GM19468 (cell line): ENCODE measurements around the gene PLXND1.

Experiments
- ATAC-seq: cut with Tn5 transposase; IDR thresholded peaks from one replicate; pipeline ENCODE4 v1.9.1; 2021; ENCODE audit warnings: mild to moderate bottlenecking, moderate library complexity, moderate number of reproducible peaks; ENCODE audit not compliant: unreplicated experiment; ENCODE audit errors: extremely low read depth

The PLXND1 gene

DNA sequence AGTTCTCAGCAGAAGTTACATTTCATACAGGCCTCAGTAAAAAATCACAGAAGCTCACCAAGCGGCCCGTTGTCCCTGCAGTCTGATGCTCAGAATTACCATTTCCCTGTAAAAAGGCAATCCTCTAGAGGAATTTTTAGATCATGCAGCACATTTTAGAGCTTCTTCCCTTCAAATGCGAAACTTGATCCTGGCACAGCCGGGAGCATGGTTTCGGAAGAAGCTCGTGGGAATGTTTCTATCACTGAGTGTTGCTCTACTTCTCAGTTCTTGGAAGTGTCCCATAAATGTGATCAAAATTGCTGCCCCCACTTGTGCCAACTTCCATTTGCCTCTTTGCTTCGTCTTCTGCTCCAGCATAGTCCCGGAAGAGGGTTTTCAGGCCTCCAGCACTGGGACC, 67.3 kb downstream of the PLXND1 start:
- no peak for ATAC-seq

DNA sequence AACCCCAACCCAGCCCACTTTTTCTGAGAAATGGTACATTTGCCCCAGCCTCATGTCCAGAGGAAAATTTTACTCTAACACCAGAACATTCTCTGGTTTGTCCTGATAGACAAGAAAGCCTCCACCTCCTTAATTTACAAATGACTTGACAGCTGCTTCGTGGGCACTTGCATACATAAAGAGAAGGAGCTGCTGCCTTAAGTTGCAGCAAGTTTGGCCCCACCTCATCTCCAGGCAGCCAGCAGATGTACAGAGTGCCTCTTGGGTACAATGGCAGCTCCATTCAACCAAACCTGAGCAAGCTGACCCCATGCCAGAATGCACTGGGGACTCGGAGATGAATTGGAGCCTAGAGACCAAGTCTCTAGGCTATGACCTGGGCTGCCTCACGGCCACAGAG, 69.7 kb downstream of the PLXND1 start:
- ATAC-seq, result no peak

DNA sequence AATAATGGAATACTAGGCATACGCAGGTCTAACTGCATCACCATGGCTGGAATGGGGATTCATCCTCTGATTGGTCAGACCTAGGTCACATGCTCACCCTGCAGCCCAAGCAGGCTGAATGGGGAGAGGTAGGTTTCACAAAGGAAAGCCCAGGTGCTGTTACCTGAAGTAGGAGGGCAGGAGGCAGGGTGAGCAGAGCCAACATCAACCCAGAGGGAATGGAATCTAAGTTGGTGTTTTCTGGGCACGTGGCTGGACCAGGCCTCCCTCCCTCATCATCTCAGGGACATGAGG, 70.2 kb downstream of the PLXND1 start:
- no peak for ATAC-seq

DNA sequence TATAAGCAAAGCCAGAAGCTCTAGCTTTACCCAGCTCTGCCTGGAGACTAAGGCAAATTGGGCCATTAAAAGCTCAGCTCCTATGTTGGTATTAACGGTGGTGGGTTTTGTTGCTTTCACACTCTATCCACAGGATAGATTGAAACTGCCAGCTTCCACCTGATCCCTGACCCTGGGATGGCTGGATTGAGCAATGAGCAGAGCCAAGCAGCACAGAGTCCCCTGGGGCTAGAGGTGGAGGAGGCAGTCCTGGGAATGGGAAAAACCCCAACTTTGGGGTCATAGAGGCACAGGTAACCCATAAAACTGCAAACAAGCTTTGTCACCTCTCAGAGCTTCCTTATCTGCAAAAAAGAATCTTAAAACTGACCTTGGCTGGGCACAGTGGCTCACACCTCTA, 71.4 kb downstream of the PLXND1 start:
- no peak for ATAC-seq

DNA sequence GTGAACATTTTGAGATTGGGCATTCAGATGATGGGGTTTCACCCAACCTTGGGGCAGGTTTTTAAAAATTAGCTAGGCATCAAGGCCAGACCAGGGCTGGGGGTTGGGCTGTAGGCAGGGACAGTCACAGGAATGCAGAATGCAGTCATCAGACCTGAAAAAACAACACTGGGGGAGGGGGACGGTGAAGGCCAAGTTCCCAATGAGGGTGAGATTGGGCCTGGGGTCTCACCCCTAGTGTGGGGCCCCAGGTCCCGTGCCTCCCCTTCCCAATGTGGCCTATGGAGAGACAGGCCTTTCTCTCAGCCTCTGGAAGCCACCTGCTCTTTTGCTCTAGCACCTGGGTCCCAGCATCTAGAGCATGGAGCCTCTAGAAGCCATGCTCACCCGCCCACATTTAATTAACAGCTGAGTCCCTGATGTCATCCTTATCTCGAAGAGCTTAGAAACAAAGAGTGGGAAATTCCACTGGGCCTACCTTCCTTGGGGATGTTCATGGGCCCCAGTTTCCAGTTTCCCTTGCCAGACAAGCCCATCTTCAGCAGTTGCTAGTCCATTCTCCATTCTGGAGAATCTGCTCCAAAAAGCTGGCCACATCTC, 71.9 kb downstream of the PLXND1 start:
- ATAC-seq, result no peak

DNA sequence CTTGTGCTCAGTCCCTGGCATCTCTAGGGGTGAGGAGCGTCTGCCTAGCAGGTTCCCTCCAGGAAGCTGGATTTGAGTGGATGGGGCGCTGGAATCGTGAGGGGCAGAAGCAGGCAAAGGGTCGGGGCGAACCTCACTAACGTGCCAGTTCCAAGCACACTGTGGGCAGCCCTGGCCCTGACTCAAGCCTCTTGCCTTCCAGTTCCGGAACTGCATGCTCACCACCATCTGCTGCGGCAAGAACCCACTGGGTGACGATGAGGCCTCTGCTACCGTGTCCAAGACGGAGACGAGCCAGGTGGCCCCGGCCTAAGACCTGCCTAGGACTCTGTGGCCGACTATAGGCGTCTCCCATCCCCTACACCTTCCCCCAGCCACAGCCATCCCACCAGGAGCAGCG, 73.1 kb downstream of the PLXND1 start:
- no peak for ATAC-seq

DNA sequence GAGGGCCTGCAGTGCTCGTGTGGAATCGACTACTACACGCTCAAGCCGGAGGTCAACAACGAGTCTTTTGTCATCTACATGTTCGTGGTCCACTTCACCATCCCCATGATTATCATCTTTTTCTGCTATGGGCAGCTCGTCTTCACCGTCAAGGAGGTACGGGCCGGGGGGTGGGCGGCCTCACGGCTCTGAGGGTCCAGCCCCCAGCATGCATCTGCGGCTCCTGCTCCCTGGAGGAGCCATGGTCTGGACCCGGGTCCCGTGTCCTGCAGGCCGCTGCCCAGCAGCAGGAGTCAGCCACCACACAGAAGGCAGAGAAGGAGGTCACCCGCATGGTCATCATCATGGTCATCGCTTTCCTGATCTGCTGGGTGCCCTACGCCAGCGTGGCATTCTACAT, 74.2 kb downstream of the PLXND1 start:
- no peak for ATAC-seq

DNA sequence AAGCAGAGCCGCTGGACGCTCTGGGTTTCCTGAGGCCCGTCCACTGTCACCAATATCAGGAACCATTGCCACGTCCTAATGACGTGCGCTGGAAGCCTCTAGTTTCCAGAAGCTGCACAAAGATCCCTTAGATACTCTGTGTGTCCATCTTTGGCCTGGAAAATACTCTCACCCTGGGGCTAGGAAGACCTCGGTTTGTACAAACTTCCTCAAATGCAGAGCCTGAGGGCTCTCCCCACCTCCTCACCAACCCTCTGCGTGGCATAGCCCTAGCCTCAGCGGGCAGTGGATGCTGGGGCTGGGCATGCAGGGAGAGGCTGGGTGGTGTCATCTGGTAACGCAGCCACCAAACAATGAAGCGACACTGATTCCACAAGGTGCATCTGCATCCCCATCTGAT, 74.8 kb downstream of the PLXND1 start:
- no peak for ATAC-seq

DNA sequence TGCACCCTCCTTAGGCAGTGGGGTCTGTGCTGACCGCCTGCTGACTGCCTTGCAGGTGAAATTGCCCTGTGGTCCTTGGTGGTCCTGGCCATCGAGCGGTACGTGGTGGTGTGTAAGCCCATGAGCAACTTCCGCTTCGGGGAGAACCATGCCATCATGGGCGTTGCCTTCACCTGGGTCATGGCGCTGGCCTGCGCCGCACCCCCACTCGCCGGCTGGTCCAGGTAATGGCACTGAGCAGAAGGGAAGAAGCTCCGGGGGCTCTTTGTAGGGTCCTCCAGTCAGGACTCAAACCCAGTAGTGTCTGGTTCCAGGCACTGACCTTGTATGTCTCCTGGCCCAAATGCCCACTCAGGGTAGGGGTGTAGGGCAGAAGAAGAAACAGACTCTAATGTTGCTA, 75.7 kb downstream of the PLXND1 start:
- ATAC-seq, result no peak

DNA sequence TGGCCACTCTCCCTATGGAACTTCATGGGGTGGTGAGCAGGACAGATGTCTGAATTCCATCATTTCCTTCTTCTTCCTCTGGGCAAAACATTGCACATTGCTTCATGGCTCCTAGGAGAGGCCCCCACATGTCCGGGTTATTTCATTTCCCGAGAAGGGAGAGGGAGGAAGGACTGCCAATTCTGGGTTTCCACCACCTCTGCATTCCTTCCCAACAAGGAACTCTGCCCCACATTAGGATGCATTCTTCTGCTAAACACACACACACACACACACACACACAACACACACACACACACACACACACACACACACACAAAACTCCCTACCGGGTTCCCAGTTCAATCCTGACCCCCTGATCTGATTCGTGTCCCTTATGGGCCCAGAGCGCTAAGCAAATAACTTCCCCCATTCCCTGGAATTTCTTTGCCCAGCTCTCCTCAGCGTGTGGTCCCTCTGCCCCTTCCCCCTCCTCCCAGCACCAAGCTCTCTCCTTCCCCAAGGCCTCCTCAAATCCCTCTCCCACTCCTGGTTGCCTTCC, 76.2 kb downstream of the PLXND1 start:
- ATAC-seq, result no peak

DNA sequence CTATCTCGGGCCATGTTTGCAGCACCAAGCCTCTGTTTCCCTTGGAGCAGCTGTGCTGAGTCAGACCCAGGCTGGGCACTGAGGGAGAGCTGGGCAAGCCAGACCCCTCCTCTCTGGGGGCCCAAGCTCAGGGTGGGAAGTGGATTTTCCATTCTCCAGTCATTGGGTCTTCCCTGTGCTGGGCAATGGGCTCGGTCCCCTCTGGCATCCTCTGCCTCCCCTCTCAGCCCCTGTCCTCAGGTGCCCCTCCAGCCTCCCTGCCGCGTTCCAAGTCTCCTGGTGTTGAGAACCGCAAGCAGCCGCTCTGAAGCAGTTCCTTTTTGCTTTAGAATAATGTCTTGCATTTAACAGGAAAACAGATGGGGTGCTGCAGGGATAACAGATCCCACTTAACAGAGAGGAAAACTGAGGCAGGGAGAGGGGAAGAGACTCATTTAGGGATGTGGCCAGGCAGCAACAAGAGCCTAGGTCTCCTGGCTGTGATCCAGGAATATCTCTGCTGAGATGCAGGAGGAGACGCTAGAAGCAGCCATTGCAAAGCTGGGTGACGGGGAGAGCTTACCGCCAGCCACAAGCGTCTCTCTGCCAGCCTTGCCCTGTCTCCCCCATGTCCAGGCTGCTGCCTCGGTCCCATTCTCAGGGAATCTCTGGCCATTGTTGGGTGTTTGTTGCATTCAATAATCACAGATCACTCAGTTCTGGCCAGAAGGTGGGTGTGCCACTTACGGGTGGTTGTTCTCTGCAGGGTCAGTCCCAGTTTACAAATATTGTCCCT, 76.9 kb downstream of the PLXND1 start:
- ATAC-seq, result no peak

DNA sequence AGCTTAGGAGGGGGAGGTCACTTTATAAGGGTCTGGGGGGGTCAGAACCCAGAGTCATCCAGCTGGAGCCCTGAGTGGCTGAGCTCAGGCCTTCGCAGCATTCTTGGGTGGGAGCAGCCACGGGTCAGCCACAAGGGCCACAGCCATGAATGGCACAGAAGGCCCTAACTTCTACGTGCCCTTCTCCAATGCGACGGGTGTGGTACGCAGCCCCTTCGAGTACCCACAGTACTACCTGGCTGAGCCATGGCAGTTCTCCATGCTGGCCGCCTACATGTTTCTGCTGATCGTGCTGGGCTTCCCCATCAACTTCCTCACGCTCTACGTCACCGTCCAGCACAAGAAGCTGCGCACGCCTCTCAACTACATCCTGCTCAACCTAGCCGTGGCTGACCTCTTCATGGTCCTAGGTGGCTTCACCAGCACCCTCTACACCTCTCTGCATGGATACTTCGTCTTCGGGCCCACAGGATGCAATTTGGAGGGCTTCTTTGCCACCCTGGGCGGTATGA, 77.8 kb downstream of the PLXND1 start, which contains the start of gene RHO:
Gene RHO, plus strand, starts transcription at position 51 of the 512 bp plus-strand sequence. Its CDS starts 95 bp downstream, at position 146.
- no peak for ATAC-seq

DNA sequence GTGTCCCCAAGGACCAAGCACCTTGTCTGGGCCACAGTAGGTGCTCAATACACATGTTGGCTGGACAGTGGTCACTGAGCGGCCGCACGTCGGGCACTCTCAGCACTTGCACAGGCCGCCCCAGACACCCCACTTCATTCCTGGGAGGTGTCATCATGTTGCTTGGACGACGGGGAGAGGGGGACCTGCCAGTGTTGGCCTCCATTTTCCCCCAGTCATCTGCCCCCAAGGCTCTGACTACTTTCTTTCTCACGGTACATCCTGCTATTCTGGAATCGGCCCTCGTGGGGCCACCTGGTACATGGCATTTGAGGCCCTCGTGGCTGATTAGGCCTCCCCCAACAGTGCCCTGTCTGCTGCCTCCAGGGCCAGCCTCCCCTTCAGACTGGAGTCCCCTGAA, 79.2 kb downstream of the PLXND1 start:
- ATAC-seq, result no peak

DNA sequence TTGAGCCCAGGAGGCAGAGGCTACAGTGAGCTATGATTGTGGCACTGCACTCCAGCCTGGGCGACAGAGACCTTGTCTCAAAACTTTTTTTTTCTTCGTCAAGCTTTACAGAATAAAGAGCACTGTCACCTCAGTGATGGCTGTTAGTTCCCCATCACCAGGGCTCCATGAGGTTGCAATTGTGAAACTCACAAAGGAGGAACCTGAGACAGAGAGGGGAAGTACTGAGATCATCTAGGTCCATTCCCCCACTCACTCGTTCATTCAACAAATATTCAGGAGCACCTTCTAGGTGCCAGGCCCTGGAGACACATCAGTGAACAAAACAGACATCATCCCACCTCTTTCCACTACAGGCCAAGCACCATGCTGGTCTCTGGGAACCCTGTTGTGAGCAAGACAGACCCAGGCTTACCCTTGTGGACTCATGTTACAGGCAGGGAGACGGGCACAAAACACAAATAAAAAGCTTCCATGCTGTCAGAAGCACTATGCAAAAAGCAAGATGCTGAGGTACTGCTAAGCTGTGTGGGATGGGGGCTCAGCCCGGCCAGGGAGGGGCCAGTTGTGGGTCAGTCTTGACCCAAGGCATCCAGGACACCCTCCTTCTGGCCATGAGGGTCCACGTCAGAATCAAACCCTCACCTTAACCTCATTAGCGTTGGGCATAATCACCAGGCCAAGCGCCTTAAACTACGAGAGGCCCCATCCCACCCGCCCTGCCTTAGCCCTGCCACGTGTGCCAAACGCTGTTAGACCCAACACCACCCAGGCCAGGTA, 80.2 kb downstream of the PLXND1 start:
- peak; percentile 75 for ATAC-seq

DNA sequence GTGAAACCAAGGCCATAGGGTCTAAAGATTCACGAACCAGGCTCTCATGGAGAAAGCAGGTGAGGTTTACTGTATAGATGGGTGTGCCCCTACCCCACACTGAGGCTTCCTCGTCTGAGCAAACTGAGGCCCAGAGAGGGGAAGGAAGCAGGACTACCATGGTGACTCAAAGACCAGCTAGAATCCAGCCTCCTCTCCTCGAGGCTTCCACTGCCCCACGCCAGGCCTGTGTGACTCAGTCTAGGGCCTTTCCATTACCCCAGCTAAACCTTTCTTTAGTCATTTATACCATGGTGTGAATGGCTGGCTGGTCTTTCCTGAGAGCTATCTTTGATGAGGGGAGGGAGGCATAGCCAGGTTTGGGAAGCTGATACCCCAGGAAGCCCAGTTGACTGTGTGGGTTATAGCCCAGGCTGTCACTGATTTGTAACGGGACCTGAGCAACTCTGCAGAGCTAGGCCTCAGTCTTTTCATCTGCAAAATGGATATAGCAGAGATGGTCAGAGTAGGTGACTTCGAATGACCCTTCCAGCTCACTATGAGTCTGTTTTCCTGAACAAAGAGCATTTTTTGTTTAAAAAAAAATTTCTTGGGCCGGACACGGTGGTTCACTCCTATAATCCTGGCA, 81.0 kb downstream of the PLXND1 start:
- ATAC-seq, result no peak

DNA sequence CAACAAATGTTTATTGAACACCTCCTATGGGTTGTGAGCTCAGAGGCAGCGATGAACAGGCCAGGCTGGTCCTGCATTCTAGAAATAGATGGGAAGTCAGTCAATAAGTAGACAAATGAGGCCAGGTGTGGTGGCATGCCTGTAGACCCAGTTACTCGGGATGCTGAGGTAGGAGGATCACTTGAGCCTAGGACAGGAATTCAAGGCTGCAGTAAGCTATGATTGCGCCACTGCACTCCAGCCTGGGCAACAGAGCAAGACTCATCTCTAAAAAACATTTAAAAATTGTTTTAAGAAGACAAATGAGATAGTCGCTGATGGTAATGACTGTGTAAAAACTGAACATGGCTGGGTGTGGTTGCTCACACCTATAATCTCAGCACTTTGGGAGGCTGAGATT, 82.4 kb downstream of the PLXND1 start:
- no peak for ATAC-seq

DNA sequence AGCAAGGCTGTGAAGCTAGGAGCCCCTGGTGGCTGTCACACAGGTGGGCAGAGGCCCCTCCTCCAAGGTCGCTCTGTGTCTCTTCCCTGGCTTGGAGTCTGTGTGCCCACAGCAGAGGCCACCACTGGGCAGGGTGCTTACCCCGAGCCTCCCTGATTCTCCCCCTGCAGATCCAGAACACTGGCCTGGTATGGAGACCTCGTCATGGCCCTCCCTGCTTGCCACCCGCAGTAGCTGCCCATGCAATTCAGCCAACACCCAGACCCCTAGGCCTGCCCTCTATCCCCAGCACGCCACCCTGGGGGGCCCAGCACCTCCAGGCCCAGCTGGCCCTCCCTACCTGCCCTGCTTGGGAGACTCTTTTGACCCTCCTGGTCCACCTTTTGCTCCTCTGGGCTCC, 83.5 kb downstream of the PLXND1 start:
- no peak for ATAC-seq

DNA sequence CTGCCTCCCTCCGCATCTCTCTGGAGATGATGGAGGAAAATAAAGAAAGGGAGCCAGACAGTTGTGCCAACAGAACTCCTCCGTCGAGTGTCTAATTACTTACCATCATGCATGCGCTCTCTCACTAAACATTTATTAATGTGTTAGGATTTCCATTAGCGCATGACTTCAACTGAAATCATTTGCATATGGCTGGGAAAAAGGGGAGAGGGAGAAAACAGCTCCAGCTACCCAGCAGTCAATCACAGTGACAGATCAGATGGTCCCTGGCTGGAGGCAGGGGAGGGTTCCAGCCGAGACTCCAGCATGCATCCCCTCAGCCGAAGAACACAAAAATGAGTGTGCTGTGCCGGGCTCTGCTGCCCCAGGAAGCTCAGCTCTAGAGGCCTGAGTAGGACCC, 84.9 kb downstream of the PLXND1 start:
- ATAC-seq, result no peak

DNA sequence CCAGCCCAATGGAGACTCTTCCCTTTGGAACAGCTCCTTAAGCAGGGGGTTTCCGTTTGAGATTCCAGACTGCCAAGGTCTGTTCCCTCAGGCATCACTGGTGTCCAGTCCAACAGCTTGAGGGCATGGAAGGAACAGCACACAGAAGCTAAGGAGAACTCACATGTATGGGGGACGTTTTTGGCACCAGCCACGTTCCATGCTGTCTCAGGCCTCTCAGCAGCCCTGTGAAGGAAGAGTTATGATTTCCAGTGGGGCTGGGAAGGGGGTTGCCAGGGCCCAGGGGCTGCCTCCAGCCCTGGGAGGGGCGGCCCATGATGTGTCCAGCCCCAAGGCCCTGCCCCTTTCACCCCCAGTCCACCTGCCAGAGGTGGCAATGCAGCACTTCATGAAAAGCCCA, 85.5 kb downstream of the PLXND1 start:
- no peak for ATAC-seq

DNA sequence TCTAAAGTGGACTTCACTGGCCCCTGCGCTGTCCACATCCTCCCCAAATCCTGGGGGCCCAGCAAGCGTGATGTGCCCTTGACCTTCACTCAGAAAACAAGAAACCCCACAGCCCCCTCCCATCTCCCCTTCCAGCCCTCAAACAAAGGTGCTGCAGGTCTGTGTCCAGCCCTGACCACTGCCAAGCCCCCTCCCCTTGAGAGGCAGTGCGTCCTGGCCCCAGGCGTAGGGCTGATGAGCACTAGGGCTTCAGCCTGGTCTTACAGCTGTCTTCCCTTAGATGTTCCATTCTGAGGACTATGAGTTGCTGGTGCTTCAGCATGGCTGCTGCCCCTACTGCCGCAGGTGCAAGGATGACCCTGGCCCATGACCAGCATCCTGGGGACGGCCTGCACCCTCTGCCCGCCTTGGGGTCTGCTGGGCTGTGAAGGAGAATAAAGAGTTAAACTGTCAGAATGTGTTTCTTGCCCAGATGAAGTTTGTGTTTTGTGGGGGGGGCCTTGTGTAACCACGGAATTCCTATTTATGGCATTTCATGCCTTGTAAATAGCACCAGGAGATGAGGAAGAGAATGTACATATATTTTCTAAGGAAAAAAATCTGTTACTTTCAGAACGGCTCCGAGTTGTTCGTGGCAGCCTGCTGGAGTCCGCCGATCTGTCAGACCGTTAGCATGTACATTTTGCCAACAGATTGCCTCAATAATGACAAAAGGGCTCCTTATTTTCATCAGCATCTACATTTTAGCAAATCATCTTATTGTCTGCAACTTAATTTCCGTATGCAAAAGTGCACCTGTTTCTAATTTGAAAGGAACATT, 86.4 kb downstream of the PLXND1 start:
- no peak for ATAC-seq
